HG02571 (cell line): ENCODE measurements around the gene SUN3.

Source experiments
- ATAC-seq: cut with Tn5 transposase; IDR thresholded peaks from one replicate; pipeline ENCODE4 v1.9.1; 2021; ENCODE audit warnings: mild to moderate bottlenecking, moderate library complexity; ENCODE audit not compliant: unreplicated experiment

Gene SUN3, protein sequence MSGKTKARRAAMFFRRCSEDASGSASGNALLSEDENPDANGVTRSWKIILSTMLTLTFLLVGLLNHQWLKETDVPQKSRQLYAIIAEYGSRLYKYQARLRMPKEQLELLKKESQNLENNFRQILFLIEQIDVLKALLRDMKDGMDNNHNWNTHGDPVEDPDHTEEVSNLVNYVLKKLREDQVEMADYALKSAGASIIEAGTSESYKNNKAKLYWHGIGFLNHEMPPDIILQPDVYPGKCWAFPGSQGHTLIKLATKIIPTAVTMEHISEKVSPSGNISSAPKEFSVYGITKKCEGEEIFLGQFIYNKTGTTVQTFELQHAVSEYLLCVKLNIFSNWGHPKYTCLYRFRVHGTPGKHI

DNA sequence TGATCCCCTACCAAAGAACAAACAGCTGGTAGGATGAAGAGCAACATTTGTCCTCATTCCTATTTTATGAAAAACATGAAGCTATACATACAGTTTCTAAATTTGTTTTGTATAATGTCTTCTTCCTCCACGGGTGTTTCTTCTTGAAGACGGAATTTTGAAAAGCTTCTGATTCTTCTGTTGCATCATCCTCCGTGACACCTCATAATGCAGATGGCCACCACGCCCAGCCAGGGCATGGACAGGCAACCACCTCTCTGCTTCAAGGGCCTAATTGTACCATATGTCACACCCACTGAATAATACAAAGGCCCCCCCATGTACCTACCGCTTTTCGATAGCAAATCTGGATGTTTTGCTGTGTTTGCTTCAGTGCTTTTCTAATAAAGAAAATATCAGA is at the start of gene SUN3:
SUN3 (minus strand) TSS at position 170 of the 400 bp plus-strand sequence; CDS start at position 1, 169 bp downstream.
- no peak for ATAC-seq

DNA sequence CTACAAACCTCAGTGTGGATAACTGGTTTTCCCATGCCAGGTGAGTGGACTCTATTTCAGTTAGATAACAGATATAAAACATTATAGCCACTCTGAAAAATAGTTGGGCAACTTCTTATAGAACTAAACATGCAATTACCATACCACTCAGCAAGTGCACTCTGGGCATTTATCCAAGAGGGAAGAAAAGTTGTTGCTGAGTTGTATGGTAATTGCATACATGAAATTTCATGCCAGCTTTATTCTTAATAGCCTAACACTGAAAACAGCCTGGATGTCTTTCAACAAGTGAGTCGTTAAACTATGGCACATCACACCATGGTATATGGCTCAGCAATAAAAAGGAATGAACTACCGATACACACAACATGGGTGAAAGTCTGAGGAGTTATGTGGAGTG is 49.6 kb upstream of the SUN3 start:
- ATAC-seq, result no peak

DNA sequence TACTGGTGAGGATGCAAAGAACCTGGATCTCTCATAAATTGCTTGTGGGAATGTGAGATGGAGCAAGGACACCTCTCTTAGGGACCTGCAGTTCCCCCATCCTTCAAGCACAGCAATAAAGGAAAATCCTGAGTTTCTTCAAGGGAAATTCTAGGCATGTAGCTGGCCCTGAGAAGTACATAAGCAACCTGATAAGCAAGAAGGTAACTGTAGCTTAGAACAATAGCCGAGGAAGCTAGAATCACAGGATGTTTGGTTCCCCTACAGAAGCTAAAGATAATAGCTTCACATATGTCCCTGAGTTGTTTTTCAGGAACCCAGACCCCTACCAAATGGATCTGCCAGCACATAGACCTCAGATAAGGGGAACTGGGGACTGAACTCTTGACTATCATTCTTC is 48.5 kb upstream of the SUN3 start:
- ATAC-seq, result no peak

DNA sequence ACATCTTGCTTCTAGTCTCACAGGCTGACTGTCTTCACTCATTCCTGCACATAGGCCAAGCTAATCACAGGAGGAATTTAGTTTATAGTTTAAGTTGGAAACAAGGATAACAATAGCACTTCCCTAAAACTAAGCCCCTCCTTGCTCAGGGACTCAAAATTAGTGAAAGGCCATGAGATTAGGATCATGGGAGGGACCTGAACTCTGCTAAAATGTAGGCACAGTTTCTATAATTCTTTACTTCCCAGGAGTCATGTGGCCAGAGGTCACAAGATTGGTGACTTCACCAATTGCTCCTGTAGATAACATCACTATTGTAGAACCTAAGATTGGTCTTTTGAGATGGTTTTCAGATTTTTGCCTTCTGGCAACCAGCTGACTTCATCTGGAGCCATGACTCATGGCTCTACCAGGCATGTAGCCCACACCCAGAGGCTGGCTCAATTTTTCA is 45.3 kb upstream of the SUN3 start:
- ATAC-seq, result no peak

DNA sequence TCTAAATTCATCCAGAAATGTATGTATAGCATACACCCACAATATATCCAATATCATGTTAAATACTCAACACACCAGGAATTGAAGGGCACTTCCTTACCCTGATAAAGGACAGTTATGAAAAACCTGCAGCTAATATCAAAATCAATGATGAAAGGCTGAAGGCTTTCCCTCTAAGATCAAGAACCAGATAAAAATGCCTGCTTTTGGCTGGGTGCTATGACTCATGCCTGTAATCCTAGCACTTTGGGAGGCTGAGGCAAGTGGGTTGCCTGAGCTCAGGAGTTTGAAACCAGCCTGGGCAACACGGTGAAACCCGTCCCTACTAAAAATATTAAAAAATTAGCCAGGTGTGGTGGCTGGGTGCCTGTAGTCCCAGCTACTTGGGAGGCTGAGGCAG is 38.6 kb upstream of the SUN3 start:
- no peak for ATAC-seq

DNA sequence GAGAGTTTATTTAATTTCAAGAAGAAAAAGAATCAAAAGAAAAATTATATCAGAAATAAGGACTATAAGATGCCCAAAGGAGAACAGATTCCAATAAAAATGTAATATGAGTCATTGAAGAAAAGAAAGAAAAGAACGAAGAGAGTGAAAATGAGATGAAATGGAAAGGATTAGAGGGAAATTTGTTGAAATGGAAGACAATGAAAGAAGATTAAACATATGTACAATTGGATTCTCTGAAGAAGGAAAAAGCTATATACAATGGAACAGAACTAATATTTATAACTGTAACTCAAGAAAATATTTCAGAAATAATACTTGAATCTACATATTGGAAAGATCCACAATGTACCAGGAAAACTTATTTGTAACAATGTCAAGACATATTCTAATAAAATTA is 35.1 kb upstream of the SUN3 start:
- no peak for ATAC-seq

DNA sequence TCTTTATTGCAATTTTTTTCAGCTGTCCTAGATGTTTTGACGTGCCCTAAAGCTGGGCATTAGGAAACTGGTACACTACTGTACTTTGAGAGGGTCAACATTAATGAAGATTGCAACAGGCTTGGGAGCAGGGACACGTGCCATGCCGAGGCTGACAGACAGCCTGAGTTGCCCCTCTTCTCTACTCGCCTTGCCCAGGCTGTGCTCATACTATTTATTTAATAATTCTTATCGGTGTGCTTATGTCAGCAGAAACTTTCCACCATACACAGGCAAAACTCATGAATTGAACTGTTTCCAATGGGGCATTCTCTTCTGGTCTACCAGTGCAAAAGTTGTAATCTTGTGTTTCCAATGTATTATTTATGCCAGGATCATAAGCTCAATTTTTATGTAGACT is 30.8 kb upstream of the SUN3 start:
- ATAC-seq, result no peak

DNA sequence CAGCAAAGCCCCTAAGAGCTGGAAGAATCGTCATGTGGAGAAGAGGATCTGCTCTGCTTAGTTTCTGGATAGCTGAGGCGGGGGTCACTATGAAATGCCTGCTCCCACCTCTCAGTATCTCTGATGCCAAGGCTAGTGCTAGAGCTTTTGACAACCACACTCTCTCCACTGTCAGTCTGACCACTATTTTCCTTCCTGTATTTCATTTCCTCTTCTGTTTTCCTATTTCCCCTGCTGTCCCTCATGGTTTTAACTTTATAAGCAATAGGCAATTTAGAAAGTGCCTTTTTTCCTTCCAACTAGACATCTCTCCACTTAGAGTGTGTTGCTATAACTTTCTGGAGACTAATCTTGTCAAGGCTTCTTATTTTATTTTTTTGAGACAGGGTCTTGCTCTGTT is 30.1 kb upstream of the SUN3 start:
- no peak for ATAC-seq

DNA sequence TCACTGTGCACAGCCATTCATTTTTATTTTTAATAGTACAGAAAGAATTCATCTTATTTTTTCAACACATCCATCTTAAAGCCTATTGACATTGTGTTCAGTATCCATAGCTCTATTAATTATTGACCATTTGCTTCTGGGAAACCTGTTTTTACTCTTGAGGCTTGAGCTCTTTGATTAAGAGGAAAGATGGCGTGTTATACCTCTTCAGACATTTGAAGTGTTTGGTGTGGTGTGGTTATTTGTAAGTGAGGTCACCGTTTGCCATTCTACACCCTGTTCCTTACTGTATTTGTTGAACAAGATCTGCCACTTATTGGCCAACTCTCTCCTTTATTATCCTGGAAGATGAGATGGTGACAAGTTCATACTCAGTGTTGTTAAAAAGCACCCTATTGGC is 24.8 kb upstream of the SUN3 start:
- ATAC-seq, result no peak

DNA sequence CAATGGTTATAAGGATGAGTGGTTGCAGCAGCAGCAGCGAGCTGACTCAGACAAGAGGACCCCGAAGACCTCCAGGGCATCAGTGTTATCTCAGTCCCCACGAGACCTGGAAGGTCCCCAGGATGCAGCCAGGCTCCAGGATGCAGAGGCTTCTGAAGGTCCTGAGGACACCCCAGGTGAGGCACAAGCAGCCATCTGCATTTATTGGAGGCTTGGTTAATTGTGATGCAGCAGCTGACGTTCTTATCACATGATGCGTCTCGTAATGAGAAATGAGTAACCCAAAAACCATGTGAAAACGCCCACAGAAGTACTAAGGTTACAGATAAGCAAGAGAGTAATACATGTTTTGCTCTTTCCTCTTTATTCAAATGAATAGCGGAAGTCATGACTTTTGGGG is 23.8 kb upstream of the SUN3 start:
- ATAC-seq, result no peak

DNA sequence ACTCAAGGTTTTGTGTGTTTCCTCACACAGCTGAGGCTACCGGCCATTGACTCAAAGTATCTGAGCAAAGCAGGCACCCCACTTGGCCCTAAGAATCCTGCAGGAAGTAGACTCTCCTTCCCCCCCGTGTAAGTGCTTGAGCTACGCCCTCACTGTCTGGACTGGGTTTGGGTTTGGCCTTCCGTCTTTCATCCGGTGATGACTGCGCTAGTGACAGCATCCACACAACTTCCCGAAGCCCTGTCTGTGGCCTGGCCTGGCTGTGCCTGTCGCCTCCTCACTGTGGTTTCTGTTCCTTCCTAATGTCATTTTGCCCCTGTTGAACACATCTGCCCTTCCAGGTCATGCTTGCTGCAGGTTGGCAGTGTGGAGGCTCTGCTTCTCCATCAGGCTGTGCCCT is 20.9 kb upstream of the SUN3 start:
- no peak for ATAC-seq

DNA sequence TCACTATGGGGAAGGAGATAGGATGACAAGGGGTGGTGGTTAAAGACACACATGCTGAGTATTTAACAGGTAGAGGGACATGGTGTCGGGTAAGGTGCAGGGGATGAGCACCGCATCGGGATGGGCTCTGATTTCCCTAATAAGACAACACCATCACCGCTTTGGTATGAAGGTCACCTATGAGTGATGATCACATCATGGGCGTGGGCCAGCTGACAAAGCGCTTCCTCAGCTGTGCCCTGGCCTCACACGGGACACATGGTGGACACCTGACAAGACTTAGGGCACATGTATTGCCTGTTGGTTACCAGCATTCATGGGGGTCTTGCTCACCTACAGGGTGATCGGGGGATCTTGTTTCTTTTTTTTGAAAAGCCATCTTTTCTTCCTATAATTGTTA is 19.2 kb upstream of the SUN3 start:
- ATAC-seq, result no peak

DNA sequence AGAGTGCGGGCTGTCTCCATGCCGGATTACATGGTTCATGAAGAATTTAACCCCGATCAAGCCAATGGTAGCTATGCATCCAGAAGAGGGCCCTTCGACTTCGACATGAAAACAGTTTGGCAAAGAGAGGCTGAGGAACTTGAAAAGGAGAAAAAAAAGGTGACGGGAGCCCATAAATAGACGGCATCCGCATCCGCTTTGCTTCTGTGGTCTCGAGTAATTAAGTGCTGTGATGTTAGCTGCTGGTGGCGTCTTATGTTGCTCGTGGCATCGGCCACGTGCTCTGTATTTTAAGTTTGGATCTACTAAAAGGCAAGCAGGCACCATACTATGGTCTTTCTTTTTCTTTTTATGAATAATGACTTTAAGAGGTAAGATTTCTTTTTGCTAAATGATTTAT is 17.6 kb upstream of the SUN3 start:
- no peak for ATAC-seq

DNA sequence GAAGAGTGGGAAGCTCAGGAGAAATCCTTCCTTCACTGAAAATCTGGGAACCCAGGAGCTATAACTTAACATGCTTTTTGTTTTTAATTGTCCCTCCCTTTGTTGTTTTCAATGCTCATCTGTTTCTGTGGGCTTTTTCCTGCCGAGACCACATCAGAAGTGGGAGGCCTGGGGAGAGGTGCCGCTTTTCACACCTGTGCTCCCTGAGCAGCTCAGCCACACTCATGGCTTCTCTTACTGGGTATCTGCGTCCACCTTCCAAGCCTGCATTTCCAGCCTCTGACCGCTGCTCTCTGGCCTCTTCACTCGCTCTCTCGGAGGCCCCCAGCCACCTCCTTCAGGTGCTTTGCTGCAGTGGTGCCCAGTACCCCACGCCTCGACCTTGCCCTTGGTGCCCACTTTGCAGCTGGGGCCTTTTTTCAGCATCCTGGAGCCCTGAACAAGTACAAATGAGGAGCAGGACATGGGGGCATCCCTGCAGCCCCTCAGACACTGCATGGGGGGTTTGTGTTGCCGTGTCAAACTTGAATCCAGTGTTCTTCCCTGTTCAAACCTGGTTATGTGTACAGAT is 16.4 kb upstream of the SUN3 start:
- no peak for ATAC-seq

DNA sequence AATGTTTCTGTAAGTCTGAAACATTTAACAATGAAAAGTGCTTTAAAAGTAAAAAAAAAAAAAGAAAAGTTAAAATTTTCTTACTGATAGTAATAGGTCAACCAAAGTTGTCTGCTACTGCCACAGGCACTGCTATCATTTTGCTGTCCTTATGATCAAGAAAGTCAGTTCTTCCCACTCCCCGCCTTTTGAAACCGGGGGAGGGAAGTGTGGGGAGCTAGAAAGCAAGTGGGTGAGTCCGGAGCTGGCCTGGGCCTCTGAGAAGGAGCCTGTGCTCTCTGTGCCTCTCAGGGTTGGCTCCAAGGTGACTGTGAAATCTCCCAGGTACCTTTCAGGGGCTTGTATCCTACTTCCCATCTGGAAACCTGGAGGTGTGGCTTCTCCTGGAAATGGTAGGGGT is 13.7 kb upstream of the SUN3 start:
- ATAC-seq, result no peak

DNA sequence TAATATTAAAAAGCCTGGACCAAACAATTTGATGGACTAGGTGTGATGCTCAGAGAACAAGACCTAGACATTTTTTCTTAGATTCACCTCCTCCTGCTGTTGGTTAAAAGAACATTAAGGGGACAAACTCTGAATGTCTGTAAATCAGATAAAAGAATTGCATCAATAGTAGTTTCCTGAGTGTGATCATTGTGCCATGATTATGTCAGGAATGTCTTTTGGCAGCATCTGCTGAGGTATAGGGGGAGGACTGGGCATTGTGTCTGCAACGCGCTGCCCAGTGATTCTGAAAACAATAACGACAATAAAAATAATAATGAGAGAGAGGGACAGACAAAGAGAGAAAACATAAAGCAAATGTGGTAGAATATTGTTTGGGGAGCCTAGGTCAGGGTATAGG is 13.3 kb upstream of the SUN3 start:
- no peak for ATAC-seq

DNA sequence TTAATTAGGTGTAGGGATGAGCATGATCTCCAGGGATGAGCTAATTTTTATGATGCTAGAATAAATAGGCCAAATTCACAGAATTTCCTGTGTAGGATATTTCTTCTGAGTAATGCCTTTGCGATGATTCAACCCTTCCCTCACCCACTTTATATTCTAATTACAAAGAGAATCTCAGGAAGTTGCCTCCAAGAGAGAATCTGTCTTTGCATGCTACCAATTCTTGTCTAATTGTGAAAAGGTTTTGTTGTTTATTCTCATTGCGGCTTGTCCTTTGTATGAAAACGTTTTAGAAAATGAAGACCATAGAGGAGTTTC is 12.7 kb upstream of the SUN3 start:
- no peak for ATAC-seq

DNA sequence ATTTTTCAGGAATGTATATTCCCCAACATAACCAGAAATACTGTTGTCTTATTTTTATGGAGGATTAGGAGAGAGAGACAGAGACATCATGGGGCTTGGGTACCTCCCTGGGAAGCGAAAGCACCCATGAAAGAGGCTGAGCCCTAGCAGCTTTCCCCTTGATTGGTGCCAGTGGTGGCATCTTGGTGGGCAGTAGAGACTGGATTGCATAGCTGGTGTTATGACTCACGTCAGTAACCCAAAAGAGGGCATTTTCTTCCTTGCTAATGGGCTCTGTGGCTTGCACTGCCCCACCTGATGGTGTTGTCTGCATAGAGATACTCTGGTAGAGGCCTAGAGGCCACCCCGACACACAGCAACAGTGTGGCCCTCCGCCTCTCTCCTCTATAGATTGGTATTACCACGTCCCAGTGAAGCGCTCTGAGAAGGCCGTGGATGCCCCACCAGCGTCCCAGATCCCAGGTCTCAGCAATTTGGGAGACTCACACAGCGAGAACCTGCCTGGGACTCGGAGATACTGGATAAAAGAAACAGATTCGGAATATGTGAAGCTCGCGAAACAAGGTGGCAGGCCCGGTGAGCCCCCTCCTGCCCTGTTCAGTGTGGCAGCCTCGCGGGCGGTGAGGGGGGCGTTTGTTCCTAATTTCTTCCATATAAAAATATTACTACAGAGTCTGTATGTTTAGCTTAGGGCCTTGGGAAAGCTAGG is 12.2 kb upstream of the SUN3 start:
- no peak for ATAC-seq

DNA sequence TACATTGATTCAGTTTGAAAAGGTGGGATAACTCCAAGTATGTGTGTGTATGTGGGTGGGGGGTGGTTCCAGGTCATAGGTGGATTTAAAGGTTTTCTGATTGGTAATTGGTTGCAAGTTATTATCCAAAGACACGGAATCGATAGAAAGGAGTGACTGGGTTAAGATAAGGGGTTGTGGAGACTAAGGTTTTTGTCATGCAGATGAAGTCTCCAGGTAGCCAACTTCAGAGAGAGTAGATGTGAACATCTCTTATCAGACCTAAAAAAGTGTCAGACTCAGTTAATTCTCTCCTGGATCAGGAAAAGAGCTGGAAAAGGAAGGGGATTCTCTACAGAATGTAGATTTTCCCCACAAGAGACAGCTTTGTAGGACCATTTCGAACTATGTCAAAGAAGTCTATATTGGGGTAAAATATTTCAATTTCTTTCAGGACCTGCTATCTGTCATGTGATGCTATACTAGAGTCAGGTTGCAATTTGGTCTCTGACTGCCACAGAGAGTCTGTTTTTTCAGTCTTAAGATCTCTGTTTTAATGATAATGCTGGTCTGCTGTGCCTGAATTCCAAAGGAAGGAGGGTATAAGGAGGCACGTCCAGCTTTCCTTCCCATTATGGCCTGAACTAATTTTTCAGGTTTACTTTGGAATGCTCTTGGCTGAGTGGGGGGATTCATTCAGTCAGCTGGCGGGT is 10.1 kb upstream of the SUN3 start:
- ATAC-seq, result no peak

DNA sequence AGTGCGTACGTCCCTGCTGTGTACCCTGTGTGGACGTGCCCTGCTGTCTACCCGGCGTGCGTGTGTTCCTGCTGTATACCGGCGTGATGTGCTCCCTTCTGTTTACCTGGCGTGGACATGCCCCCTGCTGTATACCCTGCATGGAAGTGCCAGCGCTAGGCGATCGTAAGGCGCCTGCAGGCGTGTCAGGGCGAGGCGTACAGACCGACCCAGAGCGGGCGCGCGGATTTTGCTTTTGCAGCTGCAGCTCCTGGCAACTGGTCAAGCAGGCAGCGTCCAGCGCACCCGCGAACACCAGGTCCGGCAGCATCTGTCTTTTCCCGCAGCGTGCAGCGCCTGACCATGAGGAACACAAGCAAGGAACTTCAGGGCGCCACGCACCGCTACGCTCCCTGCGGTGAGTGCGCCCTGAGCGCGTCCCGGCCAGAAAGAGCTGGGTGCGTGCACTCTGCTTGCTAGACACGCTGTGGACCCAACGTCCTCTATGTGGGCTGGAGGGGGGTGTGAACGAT is 7.1 kb upstream of the SUN3 start:
- no peak for ATAC-seq

DNA sequence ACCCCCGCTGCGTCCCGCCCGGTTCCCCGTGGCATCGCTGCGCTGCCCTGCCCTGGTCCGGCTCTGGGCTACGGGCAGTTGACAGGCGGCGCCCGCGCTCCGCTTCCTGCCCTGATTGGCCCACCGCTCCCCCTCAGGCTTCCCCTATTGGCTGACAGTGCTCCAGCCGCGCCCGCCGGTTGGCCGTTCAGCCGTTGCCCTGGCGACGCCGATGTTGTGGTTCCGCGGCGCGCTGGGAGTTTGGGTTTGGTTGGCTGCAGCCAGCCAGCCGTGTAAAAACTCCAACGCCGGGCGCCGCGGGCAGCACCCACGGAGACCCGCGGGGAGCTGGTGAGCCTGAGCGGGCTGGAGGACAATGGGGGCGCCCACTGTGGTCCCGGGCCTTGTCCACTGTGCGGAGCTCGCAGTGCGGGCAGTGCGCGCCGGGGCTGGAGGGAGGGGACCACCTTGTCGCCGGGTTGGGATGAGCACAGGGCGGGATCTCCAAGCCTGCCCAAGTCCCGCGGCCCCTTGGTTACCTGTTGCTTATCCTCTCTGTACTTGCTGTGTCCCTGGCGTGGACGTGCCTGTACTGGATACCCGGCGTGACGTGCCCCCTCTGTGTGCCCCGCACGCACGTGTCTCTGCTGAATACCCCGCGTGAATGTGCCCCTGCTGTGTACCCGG is 6.5 kb upstream of the SUN3 start, which contains the start of gene C7orf57:
C7orf57 (plus strand) TSS at position 243 of the 666 bp plus-strand sequence. CDS start 766 bp downstream, outside the sequence.
- peak; percentile 99 for ATAC-seq
